Peyer's patch (tissue), 4 donors: Measurements from ENCODE around the gene PGGHG. TPM values are rescaled to one million over a fixed set of nuclear protein-coding genes. Genes with fewer than 3 reads are reported as not detected.
"Not testable (repeated sequence)": the region's sequence is repeated elsewhere in the genome, so short reads cannot be mapped to it uniquely, and the experiment has no call there.

Experiments
- DNase-seq, 3 donors: peaks; one replicate each; pipeline ENCODE4 v3.0.0-alpha.2; 2017 to 2019
- H3K27ac ChIP-seq, 4 donors: fragments of 200-600 bp; sonication (generic); one replicate each; pipeline ENCODE4 v1.5.1; 2016 to 2019
- H3K27me3 ChIP-seq, 2 donors: fragments of 200-600 bp; sonication (generic); one replicate each; pipeline ENCODE4 v1.5.1; 2019
- H3K36me3 ChIP-seq, 3 donors: fragments of 200-600 bp; sonication (generic); one replicate each; pipeline ENCODE4 v1.5.1; 2016 to 2019
- H3K4me1 ChIP-seq, 4 donors: fragments of 200-600 bp; sonication (generic); one replicate each; pipeline ENCODE4 v1.5.1; 2016 to 2019
- H3K4me3 ChIP-seq, 4 donors: fragments of 200-600 bp; sonication (generic); 1 replicate in 3 of 4; 2 replicates in 1 of 4; pipeline ENCODE4 v1.5.1; 2016 to 2019; ENCODE audit warnings: mild to moderate bottlenecking in 1 of 4
- H3K9me3 ChIP-seq, 4 donors: fragments of 200-600 bp; sonication (generic); one replicate each; pipeline ENCODE4 v1.5.1; 2016 to 2019; ENCODE audit warnings: mild to moderate bottlenecking in 1 of 4
- POLR2A ChIP-seq, 2 donors: fragments of 450-650 bp; IDR thresholded peaks; one replicate each; pipeline ENCODE4 v1.5.1; 2017; ENCODE audit warnings: antibody characterized with exemption in 2 of 2, mild to moderate bottlenecking in 2 of 2, moderate library complexity in 2 of 2
- total RNA-seq, 4 donors: library from RNA; depleted of rRNA; stranded (reverse); fragments of >200 nt; gene quantifications; one replicate each; pipeline ENCODE4 v1.1.0, GENCODE V29; 2016
- TF ChIP-seq, protein P1 (sequence below), 6 experiments: fragments of 450-650 bp in 4 of 6; fragments of 200-600 bp in 2 of 6; sonication (generic) in 1 of 6; IDR thresholded peaks; one replicate each; pipeline ENCODE4 v1.5.1; 2017 to 2019; ENCODE audit warnings: antibody characterized with exemption in 6 of 6, mild to moderate bottlenecking in 3 of 6, moderate library complexity in 1 of 6

Gene PGGHG
- total RNA-seq, 4 donors from 2014 or later: 94.2 to 385 (median 317) TPM

DNA sequence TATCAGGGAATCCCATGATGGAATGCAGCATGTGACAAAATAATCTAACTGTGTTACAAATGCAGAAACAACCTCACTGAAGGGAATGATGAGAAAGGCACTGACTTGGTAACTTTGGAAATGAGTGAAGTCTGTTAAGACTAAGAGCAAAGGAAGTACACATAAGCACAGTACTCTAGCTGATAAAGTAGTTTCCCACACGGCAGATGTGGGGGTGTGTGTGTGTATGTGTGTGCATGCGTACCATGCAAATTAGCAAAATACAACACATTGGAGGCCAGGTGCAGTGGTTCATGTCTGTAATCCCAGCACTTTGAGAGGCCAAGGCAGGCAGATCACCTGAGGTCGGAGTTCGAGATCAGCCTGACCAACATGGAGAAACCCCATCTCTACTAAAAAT is 27.3 kb upstream of the PGGHG start:
- Histone ChIP-seq H3K27me3 (no peaks in the 10 kb centered on the region), H3K9me3 (no peaks in the 10 kb centered on the region), H3K27ac (no peak overlapping the region), H3K4me3 (no peak overlapping the region), H3K36me3 (no peaks in the 10 kb centered on the region), H3K4me1 (no peaks in the 10 kb centered on the region)
- TF ChIP-seq, protein P1, sequence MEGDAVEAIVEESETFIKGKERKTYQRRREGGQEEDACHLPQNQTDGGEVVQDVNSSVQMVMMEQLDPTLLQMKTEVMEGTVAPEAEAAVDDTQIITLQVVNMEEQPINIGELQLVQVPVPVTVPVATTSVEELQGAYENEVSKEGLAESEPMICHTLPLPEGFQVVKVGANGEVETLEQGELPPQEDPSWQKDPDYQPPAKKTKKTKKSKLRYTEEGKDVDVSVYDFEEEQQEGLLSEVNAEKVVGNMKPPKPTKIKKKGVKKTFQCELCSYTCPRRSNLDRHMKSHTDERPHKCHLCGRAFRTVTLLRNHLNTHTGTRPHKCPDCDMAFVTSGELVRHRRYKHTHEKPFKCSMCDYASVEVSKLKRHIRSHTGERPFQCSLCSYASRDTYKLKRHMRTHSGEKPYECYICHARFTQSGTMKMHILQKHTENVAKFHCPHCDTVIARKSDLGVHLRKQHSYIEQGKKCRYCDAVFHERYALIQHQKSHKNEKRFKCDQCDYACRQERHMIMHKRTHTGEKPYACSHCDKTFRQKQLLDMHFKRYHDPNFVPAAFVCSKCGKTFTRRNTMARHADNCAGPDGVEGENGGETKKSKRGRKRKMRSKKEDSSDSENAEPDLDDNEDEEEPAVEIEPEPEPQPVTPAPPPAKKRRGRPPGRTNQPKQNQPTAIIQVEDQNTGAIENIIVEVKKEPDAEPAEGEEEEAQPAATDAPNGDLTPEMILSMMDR (IDR thresholded peaks at IDR 0.05): no peak
- no peak for TF ChIP-seq POLR2A (IDR thresholded peaks at IDR 0.05)
- no peak for DNase-seq

DNA sequence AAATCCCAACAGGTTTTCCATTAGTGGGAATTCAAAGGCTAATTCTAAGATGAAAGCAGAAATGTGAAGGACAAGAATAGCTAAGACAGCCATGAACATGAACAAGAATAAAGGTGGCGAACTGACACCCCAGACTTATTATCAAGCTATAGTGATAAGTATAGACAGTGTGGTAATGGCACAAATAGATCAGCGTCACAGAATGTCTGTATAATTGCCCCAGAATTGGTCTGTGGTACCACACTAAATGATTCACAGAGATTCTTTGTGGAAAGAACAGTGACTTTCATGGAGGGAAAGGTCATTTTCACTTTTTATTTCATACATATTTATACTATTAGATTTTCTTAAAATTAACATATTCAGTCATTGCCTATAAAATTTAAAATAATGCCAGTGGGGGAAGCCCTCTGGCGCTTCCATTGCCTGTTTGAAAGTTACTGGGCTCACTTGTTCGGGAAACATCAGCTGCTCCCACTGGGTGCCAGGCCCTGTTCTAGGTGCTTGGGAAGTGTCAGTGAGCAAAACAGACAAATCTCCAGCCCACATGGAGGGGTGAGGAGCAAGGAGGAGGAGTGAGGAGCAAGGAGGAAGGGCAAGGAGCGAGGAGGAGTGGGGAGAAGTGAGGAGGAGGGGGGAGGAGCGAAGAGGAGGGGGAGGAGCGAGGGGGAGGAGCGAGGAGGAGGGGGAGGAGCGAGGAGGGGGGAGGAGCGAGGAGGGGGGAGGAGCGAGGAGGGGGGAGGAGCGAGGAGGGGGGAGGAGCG is 22.1 kb upstream of the PGGHG start:
- peak in 2 of 3 donors; percentile 58 to 69 for DNase-seq
- H3K4me1 ChIP-seq: peaks cover 6 to 22% (median 8%) of the 10 kb centered on the region in 4 donors
- peak overlapping the region in 1 of 4 donors; percentile 68 for H3K27ac ChIP-seq
- no peaks in the 10 kb centered on the region for H3K9me3 ChIP-seq
- H3K27me3 ChIP-seq: no peaks in the 10 kb centered on the region
- H3K36me3 ChIP-seq: no peaks in the 10 kb centered on the region
- no peak overlapping the region for H3K4me3 ChIP-seq
- TF ChIP-seq POLR2A (IDR thresholded peaks at IDR 0.05): no peak
- TF ChIP-seq, protein P1 (IDR thresholded peaks at IDR 0.05): no peak

DNA sequence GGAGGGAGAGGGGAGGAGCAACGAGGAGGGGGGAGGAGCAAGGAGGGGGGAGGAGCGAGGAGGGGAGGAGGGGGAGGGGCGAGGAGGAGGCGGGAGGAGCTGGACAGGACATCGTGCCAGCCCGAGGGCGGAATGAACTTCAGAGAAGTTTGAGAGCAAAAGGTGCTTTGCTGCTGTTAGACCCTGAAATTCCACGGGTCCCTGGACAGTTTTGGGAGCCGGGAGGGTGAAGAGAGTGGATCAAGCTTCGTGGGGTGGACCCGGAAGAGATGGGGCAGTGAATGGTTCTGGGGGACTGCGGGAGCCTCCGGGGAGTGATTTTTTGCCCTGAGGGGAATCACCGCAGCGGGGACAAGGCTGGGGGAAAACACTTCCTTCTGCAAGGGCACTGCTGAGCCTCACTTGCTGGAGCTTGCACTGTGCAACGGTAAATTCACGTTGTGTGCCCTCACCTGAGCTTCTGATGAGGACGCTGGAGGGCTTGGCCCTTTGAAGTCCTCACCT is 21.4 kb upstream of the PGGHG start:
- Histone ChIP-seq H3K4me1 (peaks cover 6 to 23% (median 8%) of the 10 kb centered on the region in 4 donors), H3K27ac (peak overlapping the region; percentile 93 to 97 (median 94)), H3K36me3 (no peaks in the 10 kb centered on the region), H3K4me3 (peak overlapping the region; percentile 41 to 64 (median 58)), H3K9me3 (no peaks in the 10 kb centered on the region), H3K27me3 (no peaks in the 10 kb centered on the region)
- DNase-seq: peak; percentile 77 to 90 (median 82)
- TF ChIP-seq POLR2A (IDR thresholded peaks at IDR 0.05): peak in 1 of 2 donors; percentile 75
- TF ChIP-seq, protein P1 (IDR thresholded peaks at IDR 0.05): no peak

DNA sequence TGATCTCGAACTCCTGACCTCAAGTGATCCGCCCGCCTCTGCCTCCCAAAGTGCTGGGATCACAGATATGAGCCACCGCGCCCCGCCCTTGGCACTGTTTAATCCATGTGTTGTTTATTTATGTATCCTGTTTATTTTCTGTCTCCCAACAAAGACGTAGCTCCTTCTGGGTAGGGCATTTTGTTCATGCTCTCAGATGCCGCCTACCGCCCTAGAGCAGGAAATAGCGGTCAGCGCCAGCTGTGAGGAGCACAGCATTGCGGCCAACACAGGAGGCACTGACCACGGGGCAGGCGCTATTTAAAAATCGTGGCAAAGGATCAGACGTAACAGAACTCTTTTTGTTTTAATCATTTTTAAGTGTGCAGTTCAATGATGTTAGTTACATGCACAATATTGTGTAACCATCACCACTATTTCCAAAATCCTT is 20.2 kb upstream of the PGGHG start:
- H3K9me3 ChIP-seq, H3K27me3 ChIP-seq, H3K36me3 ChIP-seq: not testable (repeated sequence)
- peak overlapping the region; percentile 93 to 97 (median 94) for H3K27ac ChIP-seq
- peak; percentile 78 to 94 (median 88) for DNase-seq
- H3K4me3 ChIP-seq: peak overlapping the region; percentile 41 to 64 (median 58)
- TF ChIP-seq, protein P1 (IDR thresholded peaks at IDR 0.05): peak in 3 of 6 experiments; percentile 20 to 43 (median 34)
- peak in 1 of 2 donors; percentile 49 for TF ChIP-seq POLR2A (IDR thresholded peaks at IDR 0.05)
- H3K4me1 ChIP-seq: peaks cover 6 to 27% (median 8%) of the 10 kb centered on the region in 4 donors

DNA sequence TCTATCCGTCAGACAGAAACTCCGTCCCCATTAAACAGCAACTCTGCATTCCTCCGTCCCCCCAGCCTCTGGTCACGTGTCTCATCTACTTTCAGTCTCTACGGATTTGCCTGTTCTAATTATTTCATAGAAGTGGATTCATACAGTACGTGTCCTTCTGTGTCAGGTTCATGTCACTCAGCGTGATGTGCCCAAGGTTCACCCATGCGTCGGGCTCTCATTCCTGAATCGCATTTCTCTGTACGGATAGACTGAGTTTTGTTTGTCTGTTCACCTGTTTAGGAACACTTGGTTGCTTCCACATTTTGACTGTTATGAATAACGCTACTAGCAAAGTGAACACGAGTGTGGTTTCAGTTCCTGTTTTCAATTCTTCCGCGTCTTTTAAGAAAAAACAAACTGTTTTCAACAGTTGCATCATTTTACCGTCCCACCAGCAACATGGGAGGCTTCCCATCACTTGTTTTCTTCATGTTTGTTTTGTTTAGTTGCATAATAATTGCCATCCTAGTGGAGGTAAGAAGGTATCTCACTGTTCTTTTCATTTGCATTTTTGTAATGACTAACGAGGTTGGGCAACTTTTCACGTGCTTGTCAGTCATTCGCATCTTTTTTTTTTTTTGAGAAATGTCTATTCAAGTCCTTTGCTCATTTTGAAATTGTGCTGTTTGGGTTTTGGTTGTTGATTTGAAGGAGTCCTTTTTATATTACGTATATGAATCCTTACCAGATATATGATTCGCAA is 19.6 kb upstream of the PGGHG start:
- no peaks in the 10 kb centered on the region for H3K27me3 ChIP-seq
- H3K36me3 ChIP-seq: no peaks in the 10 kb centered on the region
- peaks cover 6 to 27% (median 8%) of the 10 kb centered on the region in 4 donors for H3K4me1 ChIP-seq
- TF ChIP-seq, protein P1 (IDR thresholded peaks at IDR 0.05): peak; percentile 6 to 72 (median 50)
- TF ChIP-seq POLR2A (IDR thresholded peaks at IDR 0.05): no peak
- H3K4me3 ChIP-seq: peak overlapping the region; percentile 23 to 64 (median 48)
- peak overlapping the region; percentile 93 to 97 (median 94) for H3K27ac ChIP-seq
- DNase-seq: peak; percentile 53 to 82 (median 73)
- H3K9me3 ChIP-seq: no peaks in the 10 kb centered on the region
